CD4-positive, alpha-beta T cell treated with Interleukin-2 at 100 ng/mL for 4 hours (primary cell): ENCODE results near the gene SST.
A peak's percentile ranks its signal among the peaks of the same experiment; 100 is the strongest.

ENCODE experiments used
- DNase-seq: peaks from one replicate; pipeline ENCODE4 v3.0.0-alpha.2; 2020; ENCODE audit warnings: low spot score

Gene SST

DNA sequence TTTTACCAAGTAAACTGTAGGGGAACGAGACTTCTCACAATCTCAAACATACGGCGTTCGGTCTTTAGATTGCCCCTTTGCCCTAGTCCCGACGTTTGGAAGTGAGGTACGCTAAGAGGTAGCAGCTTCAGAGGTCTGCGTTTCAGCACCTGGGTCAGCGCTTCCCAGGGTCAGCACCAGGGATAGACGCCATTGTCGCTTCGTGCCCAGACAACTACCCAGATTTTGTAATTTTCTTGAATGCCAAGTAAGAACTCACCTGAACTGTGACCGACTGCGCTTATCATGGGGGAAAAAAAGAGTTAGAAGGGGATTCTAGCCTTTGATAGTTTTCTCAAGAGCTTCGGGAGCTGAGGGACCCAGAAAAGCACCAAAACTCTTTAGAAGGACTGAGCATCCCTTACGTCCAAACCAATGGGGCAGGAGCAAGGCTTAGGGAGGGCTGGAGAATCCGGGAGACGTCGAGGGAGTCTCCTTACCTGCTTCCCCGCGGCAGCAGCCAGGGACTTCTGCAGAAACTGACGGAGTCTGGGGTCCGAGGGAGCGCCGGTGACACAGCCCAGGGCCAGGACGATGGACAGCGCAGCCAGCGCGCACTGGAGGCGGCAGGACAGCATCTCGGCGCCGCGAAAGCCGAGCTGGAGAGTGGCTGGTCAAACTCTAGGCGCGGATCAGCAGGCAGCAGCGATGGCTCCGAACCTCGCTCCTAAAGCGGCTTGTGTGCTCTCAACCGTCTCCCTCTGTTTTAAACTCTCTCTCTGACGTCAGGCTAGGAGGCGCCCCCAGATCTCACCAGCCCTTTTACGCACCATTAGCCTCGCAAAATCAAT lies at the start of gene SST:
Gene SST (minus strand): TSS at position 720 of the 830 bp plus-strand sequence. CDS start 103 bp downstream, at position 617.
- no peak for DNase-seq

DNA sequence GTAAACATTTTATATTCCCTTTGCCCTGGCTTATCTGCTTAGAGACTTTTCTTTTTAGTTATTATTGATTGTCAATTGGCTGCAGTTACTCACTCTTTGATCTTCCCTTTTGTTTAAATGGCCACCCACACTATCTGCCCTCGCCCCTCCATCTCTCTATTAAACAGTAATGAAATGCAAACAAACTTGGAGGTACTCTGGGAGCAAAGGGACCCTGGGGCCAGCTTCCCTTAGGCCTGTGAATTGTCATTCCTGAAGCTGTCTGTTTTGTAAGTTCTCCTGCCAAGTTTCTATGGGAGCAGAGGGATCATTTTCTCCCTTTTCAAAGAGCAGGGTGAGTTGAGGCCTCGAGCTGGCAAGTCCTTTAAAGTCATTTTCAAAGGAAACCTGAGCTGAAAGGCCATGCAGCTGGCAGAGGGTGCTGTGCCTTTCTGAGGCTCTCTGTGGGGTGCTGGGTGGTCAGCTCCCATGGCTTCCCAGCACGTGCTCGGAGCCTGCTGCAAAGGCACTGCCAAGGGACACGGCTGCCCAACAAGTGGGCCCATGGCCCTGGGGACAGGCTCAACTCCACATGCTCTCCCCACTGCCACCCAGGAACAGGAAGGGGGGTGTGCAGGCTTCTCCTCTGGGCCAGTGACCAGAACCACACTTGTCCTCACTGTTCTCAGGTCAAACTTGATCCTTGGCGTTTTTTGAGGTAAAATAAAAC lies 49.6 kb upstream of the SST start:
- no peak for DNase-seq

DNA sequence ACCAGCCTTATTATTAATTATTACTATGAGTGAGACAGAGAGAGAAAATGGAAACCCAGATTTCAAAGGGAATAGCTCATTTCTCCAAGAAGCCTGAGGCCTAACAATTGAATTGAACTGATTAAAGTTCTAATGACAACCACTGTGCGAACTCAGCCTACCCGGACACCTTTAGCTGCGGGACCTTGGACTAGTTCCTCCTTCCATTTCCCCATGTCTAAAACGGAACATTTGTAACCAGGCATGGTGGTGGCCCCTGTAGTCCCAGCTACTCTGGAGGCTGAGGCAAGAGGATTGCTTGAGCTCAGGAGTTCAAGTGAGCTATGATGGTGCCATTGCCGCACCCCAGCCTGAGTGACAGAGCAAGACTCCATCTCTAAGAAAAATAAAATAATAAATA lies 48.6 kb upstream of the SST start:
- DNase-seq, result no peak

DNA sequence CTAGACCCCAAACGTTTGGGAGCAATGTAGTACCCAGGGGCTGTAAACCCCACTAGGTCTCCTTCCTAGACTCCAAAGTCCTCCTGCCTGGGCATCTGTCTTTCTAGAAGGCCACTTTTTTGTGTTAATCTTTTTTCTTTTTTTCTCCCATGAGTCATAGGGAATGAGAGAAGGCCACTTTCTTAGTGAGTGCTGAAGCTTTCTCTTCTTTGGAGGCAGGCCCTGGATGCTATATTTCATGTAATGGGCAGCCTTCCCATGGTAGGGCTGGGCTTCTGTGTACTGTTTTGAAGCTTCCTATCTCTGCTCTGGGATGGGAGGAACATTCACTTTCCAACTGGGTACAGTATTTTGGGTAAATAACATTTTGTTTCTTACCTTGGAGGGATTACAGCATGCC lies 47.4 kb upstream of the SST start:
- DNase-seq, result no peak

DNA sequence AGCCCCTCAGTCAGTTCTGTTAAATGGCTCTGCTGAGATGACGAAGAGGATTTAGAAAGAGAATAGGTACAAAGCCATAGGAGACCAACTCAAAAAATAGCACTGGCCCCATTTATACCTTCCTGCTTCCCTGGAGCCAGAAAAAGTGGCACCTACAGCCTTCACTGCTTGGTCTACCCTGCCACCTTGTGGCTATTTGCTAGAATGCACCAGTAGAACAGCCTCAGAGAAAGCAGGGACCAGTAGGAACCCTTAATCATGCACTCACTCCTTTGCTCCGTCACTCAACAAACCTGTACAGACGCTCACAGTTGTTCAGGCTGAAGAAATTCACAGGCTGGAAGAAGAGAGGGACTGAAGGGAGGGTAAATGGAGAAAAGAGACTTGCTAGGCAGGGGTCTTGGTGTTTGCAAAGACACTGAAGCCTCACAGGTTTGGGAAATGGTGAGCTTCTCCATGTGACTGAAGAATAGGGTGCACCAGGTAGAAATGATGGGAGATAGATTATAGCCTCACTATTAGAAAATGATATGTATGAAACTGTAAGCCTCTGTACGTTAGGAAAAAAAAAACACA lies 44.3 kb upstream of the SST start:
- DNase-seq, result peak; percentile 86

DNA sequence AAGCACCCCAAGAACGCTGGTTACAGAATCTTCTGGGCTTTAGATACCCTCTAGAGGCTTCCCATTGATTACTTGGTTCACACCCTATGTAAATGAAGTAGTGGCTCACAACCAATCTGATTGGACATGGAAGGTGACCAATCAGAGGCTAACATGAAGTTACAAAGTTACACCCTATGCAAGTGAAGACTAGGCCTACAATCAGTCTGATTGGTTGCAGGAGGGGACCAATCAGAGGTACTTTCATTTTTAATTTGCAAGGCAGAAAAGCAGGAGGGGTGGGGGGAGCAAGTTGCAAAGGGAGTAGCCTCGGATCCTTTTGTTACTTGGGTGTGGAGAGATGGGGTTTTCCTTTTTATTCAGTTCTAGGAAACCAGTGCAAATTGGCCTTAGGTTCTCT lies 43.3 kb upstream of the SST start:
- peak; percentile 52 for DNase-seq

DNA sequence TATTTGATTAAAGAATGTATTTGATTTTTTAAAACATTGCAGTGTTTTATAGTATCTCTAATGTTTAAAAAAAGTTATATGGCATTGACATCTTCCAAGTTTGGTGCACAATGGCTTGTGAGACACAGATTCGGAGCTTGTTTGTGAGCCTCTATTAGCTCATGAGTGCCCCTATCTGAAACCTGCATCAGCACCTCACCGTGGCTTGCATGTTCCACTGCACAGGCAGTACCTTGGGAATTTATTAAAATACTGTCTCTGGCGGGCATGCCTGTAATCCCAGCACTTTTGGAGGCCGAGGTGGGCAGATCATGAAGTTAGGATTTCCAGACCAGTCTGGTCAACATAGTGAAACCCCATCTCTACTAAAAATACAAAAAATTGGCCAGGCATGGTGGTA lies 39.0 kb upstream of the SST start:
- DNase-seq, result no peak

DNA sequence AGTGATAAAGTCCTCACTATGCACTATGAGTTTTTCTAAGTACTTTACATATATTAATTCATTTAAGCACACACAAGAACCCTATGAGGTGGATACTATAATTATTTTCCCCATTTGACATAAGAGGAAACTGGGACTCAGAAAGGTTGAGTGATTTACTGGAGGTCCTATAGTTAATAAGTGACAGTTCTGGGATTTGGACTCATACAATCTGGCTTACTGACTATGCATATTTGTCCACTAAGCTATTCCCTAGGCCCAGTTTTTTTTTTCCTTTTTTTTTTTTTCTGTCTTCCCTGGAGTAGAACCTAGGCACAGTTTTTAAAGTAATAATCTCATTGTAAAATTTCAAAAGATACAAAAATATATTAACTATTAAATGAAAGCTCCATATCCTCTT lies 38.5 kb upstream of the SST start:
- DNase-seq, result no peak

DNA sequence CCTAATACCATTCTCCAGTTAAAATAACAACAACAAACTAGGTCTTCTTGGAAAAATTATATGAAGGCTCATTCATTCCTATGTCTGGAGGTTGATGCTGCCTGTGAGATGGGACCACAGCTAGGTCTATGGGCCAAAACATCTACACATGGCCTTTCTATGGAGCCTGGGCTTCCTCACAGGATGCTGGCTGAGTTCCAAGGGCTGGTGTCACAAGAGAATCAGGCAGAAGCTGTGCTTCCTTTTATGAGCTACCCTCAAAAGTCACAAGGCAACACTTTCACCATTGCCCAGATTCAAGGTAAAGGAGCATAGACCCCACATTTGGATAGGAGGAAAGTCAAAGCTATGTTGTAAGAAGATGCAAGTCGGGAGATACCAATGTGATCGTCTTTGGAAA lies 36.8 kb upstream of the SST start:
- DNase-seq, result no peak

DNA sequence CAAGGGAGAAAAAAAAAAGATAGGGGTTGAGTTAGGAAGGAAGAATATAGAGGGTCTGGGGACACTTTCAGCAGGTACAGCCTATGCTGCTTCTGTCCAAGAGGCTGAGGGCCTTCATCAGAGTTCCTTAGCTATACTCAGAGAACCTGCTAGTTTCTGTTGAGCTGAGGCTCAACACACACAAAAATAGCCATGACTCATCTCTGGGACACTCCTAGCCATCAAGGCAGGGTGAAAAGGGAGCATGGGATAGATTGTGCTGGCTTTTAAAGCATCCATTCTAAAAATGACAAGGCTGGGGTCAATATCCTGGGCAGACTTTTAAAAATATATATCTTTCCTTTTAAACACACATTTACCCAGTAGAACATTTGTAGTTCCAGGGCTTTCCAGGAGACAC lies 35.0 kb upstream of the SST start:
- no peak for DNase-seq

DNA sequence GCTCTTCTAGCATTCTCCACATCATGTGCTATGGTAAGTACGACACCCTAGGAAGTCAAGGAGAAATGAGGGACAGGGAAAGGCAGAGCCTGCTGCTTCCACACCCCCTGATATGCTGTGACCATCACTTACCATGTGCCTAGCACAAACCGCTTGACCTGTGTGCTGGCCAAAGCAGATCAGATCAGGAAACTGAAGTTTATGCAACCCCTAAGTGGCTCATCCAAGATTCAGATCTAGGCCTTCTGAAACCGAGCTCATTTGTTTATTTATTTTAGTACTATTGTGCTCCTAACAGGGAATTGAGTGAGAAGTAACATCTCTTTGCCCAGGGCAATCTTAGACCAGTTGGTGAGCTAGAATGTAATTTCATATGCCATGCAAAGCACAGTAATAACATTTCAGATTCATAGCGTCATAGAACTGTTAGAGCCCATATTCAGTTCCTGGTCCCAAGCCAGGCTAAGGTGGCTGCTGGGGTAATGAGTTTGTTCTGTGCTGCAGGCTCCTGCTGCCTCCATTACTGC lies 32.4 kb upstream of the SST start, which contains the start of gene RTP2:
Gene RTP2 (minus strand): TSS at position 51 of the 527 bp plus-strand sequence. CDS start 429 bp downstream, outside the sequence.
- no peak for DNase-seq

DNA sequence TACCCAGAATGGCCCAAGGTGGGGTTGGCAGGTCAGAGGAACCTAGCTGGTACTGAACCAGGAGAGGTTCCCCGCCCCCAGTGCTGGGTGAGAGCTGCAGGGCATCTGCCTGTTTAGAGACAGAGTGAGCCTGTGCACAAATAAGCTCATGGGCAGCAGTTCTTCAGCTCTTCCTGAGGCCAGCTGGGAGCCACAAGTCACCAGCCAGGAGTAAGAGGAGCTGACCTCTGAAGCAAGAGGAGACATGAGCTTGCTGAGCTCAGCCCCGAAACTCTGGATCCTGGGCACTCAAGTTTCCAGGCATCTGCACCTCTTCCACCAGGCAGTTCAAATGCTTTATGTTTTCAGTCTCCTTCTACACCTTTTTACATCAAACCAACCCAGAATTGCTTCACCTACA lies 30.1 kb upstream of the SST start:
- DNase-seq, result no peak

DNA sequence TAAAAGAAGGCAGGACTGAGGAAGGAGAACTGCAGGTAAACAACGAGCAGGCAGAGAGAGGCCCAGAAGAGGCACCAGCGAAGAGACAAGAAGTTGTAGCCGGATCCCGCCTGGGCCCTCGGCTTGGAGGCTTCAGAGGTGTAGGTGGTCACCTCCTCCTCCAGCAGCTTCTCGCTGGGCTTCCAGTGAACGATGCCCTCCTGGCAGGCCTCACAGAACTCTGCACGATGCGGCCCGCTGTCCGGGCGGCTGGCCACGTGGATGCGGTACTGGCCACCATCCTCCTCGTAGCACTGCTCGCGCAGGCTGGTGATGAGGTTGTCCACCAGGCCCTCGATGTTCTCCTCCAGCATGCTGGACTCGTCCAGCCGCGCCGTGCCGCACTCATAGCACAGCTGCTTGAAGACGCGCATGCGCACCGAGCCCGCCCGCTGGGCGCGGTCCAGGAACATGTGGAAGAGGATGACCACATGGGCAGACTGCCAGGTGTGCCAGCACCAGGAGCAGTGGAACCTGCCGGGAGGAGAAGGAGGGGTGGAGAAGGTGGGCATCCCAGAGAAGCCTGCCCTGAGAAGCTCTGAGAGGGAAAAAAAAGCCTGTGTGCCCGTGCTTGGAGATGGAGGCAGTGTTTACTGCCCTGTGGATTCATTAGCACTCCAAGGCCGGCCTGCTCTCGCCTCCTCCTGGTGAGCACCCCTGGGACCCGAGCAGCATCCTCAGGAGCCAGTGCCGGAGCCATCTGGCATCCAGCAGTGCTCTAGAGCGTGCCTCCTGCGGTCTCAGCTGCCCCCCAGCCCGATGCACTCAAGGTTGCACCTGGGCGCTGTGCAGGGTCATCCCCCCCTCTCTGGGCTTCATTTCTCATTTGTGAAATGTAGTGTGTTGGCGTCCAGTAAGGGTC lies 28.6 kb upstream of the SST start:
- DNase-seq, result no peak

DNA sequence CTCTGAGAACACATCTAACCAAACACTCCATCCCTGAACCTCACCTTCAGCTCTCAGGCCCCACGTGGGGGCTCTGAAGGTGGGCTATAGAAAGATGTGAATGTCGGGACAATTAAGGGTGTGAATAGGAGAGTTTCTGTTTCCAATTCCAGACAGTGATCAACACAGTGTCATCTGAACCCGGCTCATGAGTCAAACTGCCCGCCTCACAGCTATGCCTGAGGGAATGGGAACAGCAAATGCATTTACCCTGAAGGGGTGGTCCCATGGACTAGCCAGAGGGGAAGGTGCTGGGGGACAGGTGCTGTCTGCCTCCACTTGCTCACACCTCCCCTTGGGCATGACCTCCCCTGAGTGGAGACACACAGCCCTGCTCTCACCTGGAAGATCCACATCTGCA lies 25.8 kb upstream of the SST start:
- DNase-seq, result no peak

DNA sequence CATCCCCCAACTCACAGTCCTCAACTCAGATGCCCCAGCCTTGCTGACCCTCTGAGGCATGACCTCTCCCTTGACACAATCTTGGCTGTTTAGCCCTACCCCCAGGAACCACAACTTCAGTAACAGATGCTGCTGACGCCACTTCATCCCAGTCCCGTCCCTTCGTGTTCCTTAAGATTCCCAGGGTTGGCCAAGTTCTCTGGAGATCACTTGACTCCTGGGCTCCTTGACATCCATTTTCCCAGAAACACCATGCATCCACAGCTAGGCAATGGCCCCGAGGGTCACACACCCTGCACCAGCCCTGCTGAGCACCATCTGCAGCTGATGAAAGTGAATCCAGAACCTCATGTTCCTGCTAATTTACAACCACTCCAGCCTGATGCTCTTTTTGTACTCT lies 25.3 kb upstream of the SST start:
- DNase-seq, result no peak

DNA sequence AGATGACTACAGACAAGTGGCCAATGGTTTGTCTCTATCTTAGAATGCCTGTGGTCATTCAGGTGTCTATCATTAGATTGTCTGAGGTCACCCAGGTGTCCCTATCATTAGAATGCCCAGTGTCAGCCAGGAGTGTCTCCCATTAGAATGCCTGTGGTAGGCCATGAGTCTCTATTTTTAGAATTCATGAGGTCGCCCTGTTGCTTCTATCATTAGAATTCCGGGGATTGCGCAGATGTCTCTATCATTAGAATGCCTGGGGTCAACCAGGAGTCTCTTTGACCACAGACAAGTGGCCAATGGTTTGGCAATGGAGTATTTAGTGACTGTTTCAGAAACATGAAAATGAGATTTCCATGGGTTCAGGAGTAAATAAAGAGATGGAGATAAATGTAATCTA lies 24.6 kb upstream of the SST start:
- no peak for DNase-seq

DNA sequence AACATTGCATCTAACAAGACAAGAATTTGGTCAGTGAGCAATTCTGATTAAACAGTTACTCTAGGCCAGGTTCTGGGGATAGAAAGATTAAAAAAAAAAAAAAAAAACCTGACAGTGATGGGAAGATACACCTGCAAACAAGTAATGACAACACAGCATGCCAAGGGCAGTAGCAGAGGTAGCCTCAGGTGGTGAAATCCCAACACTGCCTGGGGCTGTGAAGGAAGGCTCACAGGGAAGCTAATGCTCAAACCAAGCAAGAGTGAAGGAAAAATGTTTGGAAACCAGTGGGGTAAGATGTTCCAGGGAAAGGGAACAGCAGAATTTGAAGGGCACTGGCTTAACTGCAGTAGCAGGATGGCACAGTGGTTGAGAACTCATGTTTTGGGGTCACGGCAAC lies 23.2 kb upstream of the SST start:
- DNase-seq, result no peak

DNA sequence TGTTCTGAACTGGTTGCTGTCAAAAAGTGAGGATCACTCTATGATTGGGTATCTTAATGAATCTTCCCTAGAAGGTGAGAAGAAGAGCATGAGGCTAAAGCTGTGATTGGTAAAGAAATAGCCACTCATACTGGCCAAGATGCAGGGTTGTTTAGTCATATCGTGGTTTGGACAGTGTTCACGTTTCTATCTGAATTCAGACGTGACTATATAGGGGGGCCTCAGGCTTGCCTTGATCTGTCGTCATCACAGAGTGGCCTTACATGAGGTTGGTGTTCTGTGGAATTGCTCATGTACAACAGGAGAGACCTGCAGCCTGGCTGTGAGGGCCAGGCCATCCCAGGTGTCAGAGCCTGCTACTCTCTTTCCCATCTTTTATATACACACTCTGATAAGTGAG lies 19.8 kb upstream of the SST start:
- no peak for DNase-seq

DNA sequence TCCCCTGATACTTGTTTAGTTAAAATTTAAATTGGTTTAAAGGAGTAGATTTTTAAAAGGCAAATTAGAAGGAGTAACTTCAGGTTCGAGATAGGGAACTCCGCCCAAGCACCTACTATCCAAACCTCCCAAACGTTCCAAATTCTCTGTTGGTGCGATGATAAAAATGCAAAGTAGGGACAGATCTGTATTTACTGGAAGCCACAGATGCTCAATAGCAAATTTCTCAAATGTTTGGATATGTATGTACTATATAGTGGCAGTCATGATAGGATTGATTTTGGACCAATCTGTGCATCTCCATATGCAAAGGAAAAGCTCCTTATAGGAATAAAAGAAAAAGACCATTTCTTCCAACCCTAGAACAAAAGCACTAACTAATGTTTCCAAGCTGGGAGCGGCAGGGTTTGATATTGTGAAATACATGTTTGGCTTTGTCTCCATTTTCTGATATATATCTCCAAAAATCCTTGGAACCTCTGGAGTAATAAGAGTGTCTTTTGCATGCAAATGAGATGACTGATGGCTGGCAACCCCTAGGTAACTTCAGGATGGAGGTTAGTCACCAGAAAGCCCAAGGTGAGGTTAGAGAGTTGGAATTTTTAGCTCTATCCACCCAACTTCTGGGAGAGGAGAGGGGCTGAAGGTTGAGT lies 16.6 kb upstream of the SST start:
- DNase-seq, result no peak

DNA sequence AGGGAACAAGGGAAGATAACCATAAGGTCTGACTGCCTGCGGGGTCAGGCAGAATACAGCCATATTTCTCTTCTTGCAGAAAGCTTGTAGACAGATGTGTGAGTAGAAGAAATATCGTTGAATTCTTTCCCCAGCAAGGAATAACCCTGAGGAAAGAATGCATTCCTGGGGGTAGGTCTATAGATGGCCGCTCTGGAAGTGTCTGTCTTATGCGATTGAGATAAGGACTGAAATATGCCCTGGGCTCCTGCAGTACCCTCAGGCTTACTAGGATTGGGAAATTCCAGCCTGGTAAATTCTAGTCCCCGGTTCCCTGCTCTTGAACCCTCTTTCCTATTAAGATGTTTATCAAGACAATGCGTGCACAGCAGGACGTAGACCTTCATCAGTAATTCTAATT lies 15.8 kb upstream of the SST start:
- DNase-seq, result no peak

DNA sequence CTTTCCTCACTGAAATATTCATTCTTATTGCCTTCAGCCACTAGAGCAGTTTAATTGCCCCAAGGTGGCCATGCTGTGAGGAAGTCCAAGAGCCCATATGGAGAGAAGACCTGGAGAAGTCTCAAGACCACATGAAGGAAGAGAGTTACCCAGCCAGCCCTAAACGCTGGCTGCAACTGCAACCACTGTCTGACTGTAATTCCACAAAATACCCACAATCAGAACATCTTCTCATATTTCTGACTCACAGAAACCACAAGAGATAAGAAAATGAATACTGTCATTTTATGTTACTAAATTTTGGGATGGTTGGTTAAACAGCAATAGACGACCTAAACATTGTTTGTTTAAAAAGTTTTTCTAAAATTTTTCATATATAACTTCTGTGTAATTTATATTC lies 14.7 kb upstream of the SST start:
- no peak for DNase-seq
